ENCODE measurements around the gene DNTTIP2.

Gene DNTTIP2

DNA sequence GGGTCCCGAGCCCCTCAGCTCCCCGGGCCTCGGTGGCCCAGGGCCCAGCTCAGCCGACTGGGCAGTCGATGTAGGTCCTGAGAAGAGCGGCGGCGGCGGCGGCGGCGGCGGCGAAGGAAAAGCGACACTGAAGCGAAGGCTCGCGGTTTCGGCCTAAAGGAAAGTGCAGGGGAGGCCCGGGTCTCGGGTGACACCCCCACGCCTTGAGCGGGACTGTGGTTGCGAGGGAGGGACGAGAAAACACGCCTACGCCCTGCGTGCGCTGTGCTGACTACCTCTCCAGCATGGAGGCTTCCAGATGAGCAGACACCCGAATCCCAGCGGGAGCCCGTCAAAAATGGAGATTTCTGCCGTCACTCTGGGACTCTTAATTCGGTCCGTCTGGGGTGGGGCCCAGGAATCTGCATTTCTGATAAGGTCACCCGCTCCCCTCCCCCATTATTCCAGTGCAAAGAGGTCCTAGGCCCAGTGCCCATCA, 31.2 kb downstream of the DNTTIP2 start:
- no peak for TF ChIP-seq CTCF (IDR thresholded peaks at IDR 0.05; ENCODE audit: low read depth, low read length)
- Histone ChIP-seq H3K27me3 (ENCODE audit: insufficient read depth, low read depth, severe bottlenecking) (no peaks in the 10 kb centered on the region), H3K9me3 (ENCODE audit: severe bottlenecking) (peaks cover 3% of the 10 kb centered on the region), H3K4me3 (ENCODE audit: low read depth, low read length) (peak overlapping the region; percentile 80), H3K36me3 (peaks cover 4% of the 10 kb centered on the region), H3K27ac (peak overlapping the region; percentile 92)
- peak; percentile 81 for DNase-seq

DNA sequence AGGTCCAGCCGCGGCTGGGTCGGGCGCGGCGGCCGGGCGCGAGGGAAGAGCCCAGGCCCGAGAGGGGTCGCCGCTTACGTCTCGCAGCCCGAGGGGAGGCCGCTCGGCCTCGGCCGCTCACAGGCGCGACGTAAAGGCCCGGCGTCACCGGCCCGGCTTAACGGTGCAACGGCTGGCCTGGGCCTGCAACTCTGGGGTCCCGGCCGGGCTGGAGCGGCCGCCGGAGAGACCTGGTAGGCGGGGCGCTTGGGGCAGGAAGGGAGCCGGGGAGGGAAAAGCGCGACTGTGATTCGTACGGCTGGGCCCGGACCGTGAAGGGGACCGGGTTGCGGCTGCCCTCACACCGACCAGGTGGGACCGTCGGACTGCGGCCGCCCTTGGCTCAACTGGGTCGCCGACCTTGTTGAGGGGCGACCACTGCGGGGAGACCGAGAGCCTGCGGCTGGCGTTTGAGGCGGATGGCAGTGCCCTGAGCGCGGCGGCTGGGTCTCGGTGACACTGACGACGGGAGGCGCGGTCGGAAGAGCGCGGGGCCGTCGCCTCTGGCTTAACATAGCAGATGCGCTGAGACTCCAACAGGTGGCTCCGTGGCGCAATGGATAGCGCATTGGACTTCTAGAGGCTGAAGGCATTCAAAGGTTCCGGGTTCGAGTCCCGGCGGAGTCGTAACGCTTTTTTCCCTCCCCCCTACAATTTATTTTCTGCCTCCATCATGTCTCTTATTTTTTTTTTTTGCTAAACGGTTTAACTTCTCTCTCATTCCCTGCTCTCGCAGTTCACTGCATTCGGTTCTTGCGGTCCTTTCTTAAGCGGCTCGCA, 31.8 kb downstream of the DNTTIP2 start:
- Histone ChIP-seq H3K27me3 (ENCODE audit: insufficient read depth, low read depth, severe bottlenecking) (no peaks in the 10 kb centered on the region), H3K36me3 (peaks cover 4% of the 10 kb centered on the region), H3K9me3 (ENCODE audit: severe bottlenecking) (peaks cover 3% of the 10 kb centered on the region), H3K4me3 (ENCODE audit: low read depth, low read length) (peak overlapping the region; percentile 80), H3K27ac (peak overlapping the region; percentile 92)
- peak; percentile 86 for DNase-seq
- no peak for TF ChIP-seq CTCF (IDR thresholded peaks at IDR 0.05; ENCODE audit: low read depth, low read length)

DNA sequence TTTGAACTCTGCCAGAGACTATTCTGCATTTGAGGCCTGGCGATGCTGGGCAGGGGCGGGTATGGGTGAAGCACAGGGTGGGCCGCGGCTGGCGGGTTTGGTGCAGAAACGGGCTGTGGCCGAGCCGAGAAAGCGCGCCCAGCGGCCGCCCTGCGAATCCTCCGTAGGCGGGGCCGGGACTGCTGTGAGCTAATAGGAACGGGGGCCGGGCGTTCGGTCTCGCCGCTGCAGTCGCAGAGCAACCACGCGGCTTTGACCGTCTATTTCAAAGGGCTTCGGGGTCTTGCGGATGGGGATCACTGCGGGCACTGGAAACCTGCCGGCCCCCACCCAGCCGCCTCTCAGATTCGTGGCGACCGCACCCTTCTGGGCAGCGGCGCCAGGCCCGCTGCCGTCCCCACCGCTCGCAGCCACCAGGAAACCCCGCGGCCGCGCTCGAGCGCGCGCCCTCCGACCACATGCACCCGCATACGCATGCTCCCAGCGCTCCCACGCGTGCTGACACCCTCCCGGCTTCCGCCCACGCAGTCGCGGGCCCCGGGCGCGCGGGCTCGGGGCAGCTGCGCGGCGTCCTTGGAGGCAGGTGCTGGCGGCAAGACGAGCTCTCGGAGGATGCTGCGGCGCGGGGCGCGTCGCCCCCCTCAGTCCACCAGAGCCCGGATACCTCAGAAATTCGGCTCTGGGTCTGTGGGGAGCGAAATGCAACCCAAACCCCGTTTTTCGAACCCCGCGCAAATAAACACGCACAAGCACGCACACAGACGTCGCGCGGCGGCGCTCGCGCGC, 32.6 kb downstream of the DNTTIP2 start:
- H3K27ac ChIP-seq: peak overlapping the region; percentile 92
- TF ChIP-seq CTCF (IDR thresholded peaks at IDR 0.05; ENCODE audit: low read depth, low read length): 0 out of 2 replicates have a peak, but pooled peaks have one; percentile 17
- H3K4me3 ChIP-seq (ENCODE audit: low read depth, low read length): peak overlapping the region; percentile 80
- peak; percentile 93 for DNase-seq
- peaks cover 4% of the 10 kb centered on the region for H3K36me3 ChIP-seq
- H3K9me3 ChIP-seq (ENCODE audit: severe bottlenecking): peaks cover 3% of the 10 kb centered on the region
- no peaks in the 10 kb centered on the region for H3K27me3 ChIP-seq (ENCODE audit: insufficient read depth, low read depth, severe bottlenecking)

DNA sequence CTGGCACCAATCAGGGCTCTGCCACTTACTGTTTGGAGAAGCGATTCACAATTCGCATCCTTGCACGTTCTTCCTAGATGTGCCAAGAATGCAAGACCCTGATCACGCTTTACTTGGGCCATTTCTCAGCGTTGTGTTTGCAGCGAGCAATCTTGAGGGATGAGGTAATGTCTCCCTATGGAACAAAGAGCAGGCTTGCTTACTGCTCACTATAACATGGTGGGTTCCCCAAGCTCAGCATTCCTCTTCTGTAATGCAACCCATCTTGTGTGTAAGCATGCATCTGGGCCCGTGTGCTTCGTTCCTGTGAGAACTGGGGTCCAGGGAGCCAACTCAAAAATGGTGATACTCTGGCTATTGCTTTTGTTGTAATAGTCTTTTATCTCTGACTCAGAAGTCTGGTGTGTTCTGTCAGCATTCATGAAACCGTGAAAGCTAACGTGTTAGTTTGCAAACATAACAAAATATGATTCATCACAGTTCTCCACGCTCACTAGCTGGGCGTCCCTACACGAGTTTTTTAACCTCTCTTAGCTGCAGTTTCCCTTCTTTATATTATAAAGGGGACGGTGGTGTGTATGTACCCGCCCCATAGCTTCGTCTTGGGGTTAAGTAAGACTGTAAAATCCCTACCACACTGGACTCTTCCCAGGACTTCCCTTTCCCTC, 33.3 kb downstream of the DNTTIP2 start:
- H3K4me3 ChIP-seq (ENCODE audit: low read depth, low read length): peak overlapping the region; percentile 80
- H3K27ac ChIP-seq: peak overlapping the region; percentile 92
- no peak for TF ChIP-seq CTCF (IDR thresholded peaks at IDR 0.05; ENCODE audit: low read depth, low read length)
- H3K9me3 ChIP-seq (ENCODE audit: severe bottlenecking): peaks cover 3% of the 10 kb centered on the region
- no peaks in the 10 kb centered on the region for H3K27me3 ChIP-seq (ENCODE audit: insufficient read depth, low read depth, severe bottlenecking)
- no peak for DNase-seq
- H3K36me3 ChIP-seq: peaks cover 4% of the 10 kb centered on the region

DNA sequence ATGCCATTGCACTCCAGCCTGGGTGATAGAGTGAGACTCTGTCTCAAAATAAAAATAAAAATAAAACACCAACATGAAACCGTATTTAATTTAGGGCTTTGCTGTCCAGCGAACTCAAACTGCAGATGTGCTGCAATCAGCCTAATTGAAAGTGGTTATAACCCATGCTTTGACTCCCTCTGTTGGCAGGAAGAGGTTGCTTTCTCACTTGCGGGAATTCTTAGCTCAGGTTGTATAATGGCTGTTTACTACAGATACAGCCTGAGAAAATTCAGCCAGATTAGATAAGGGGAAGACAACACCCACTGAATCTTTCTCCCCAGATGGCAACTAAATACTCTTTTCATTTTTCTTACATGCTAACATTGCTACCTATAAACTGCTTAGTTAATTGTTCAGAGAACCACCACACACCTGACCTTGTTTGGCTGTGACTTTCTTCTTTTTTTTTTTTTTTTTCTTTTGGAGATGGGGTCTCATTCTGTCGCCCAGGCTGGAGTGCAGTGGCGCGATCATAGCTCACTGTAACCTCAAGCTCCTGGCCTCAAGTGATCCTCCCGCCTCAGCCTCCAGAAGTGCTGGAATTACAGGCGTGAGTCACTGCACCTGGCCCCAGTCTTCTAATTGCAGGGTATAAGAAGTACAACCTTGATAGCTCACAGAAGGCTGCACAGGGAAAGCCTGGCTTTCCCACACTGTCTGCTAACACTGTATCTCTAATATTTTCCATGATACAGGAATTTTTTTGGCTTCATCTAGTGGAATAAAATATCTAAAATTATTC, 34.6 kb downstream of the DNTTIP2 start:
- Histone ChIP-seq H3K4me3 (ENCODE audit: low read depth, low read length) (no peak overlapping the region), H3K27ac (no peak overlapping the region), H3K27me3 (ENCODE audit: insufficient read depth, low read depth, severe bottlenecking) (no peaks in the 10 kb centered on the region), H3K36me3 (peaks cover 4% of the 10 kb centered on the region), H3K9me3 (ENCODE audit: severe bottlenecking) (no peaks in the 10 kb centered on the region)
- TF ChIP-seq CTCF (IDR thresholded peaks at IDR 0.05; ENCODE audit: low read depth, low read length): peak; percentile 74
- DNase-seq: peak; percentile 49

Data from WERI-Rb-1 (cell line).